Gastrocnemius medialis (tissue), 4 donors: Measurements from ENCODE around the gene VTI1A. TPM values are rescaled to one million over a fixed set of nuclear protein-coding genes. Genes with fewer than 3 reads are reported as not detected.

Source experiments
- ATAC-seq, 2 donors: fragments of 150-250 bp; one replicate each; pipeline ENCODE4 v1.9.1; 2016
- DNase-seq, 2 donors: peaks; one replicate each; pipeline ENCODE4 v3.0.0-alpha.2; 2019
- H3K27ac ChIP-seq, 4 donors: fragments of 200-600 bp; sonication (generic); 1 replicate in 1 of 4; 2 replicates in 3 of 4; pipeline ENCODE4 v1.5.1; 2016 to 2018; ENCODE audit warnings: mild to moderate bottlenecking in 2 of 4, moderate library complexity in 1 of 4
- H3K27me3 ChIP-seq, 3 donors: fragments of 200-600 bp; sonication (generic) in 2 of 3; 1 replicate in 1 of 3; 2 replicates in 2 of 3; pipeline versions ENCODE4 v1.5.1 to v1.6.0; 2016 to 2019; ENCODE audit warnings: mild to moderate bottlenecking in 1 of 3, moderate library complexity in 1 of 3
- H3K36me3 ChIP-seq, 2 donors: fragments of 200-600 bp; sonication (generic) in 1 of 2; one replicate each; pipeline ENCODE4 v1.5.1; 2017 to 2018
- H3K4me1 ChIP-seq, 2 donors: fragments of 200-600 bp; sonication (generic) in 1 of 2; one replicate each; pipeline ENCODE4 v1.5.1; 2016 to 2017; ENCODE audit warnings: mild to moderate bottlenecking in 2 of 2
- H3K4me3 ChIP-seq, 4 donors: fragments of 200-600 bp; sonication (generic) in 3 of 4; 1 replicate in 1 of 4; 2 replicates in 3 of 4; pipeline ENCODE4 v1.5.1; 2016 to 2019; ENCODE audit warnings: mild to moderate bottlenecking in 2 of 4
- H3K9me3 ChIP-seq, 3 donors: fragments of 200-600 bp; sonication (generic) in 2 of 3; 1 replicate in 1 of 3; 2 replicates in 2 of 3; pipeline ENCODE4 v1.5.1; 2016 to 2019
- POLR2A ChIP-seq, 2 donors: fragments of 450-650 bp; IDR thresholded peaks; one replicate each; pipeline ENCODE4 v1.6.1; 2017; ENCODE audit warnings: antibody characterized with exemption in 2 of 2, mild to moderate bottlenecking in 2 of 2, moderate library complexity in 2 of 2
- in situ Hi-C, 4 donors: fragments of 200-750 bp; cut with MboI; loops; one replicate each; pipeline versions ENCODE4 v1.15.0 to v1.8.0; 2017; ENCODE audit warnings: low sequenced_read_pairs in 4 of 4
- intact Hi-C: fragments of 100-400 bp; cut with DNase I; formaldehyde crosslinking; loops from one replicate; pipeline ENCODE4 v1.15.1; 2023; ENCODE audit warnings: low total_unique reads
- total RNA-seq, 4 donors: library from RNA; depleted of rRNA; stranded (reverse); fragments of >200 nt; gene quantifications; one replicate each; pipeline versions ENCODE4 v1.1.0 to v1.2.3, GENCODE V29; 2016
- TF ChIP-seq, protein P1 (sequence below), 5 experiments: fragments of 450-650 bp in 3 of 5; fragments of 200-600 bp in 2 of 5; sonication (generic) in 2 of 5; IDR thresholded peaks in 4 of 5; conservative IDR thresholded peaks in 1 of 5; 1 replicate in 4 of 5; 2 replicates in 1 of 5; pipeline ENCODE4 v1.5.1; 2016 to 2019; ENCODE audit warnings: antibody characterized with exemption in 5 of 5, mild to moderate bottlenecking in 3 of 5, moderate library complexity in 3 of 5

VTI1A gene
- total RNA-seq, 4 donors from 2014 or later, result 26.5 to 51.2 (median 30.6) TPM

DNA sequence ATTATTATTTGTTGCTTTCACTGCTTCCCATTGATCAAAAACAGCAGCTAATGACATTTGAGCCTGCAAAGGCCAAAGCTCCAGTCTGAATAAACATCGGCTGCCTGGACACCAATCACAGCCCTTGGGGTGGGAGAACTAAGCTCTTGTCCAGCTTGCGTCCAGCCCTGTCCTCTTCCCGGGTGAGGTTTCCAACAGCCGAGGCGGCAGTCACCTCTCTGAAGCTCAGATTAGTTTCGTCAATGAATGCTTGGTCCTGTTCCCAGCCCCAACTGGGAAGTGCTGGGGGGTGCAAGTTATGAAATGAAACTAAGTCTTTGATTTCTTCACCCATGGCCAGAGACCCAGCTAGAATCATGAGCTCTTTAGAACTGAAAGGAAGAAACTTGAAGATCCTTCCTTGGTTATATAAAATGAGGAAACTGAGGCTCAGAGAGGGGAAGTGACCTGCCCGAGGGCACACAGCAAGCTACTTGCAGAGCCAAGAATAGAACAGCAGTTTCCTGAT, 389.0 kb downstream of the VTI1A start:
- DNase-seq (peak; percentile 27 to 41), ATAC-seq (peak; percentile 58 to 63)
- in situ Hi-C loops (no loop called here), intact Hi-C loops (no loop called here)
- Histone ChIP-seq H3K9me3 (no peaks in the 10 kb centered on the region), H3K27ac (no peak overlapping the region), H3K4me1 (peaks cover 22 to 24% of the 10 kb centered on the region in 2 donors), H3K27me3 (no peaks in the 10 kb centered on the region), H3K36me3 (no peaks in the 10 kb centered on the region), H3K4me3 (peak overlapping the region in 1 of 4 donors; percentile 2)
- TF ChIP-seq POLR2A (IDR thresholded peaks at IDR 0.05), result no peak
- TF ChIP-seq, protein P1, sequence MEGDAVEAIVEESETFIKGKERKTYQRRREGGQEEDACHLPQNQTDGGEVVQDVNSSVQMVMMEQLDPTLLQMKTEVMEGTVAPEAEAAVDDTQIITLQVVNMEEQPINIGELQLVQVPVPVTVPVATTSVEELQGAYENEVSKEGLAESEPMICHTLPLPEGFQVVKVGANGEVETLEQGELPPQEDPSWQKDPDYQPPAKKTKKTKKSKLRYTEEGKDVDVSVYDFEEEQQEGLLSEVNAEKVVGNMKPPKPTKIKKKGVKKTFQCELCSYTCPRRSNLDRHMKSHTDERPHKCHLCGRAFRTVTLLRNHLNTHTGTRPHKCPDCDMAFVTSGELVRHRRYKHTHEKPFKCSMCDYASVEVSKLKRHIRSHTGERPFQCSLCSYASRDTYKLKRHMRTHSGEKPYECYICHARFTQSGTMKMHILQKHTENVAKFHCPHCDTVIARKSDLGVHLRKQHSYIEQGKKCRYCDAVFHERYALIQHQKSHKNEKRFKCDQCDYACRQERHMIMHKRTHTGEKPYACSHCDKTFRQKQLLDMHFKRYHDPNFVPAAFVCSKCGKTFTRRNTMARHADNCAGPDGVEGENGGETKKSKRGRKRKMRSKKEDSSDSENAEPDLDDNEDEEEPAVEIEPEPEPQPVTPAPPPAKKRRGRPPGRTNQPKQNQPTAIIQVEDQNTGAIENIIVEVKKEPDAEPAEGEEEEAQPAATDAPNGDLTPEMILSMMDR (IDR thresholded peaks at IDR 0.05 in 4 of 5, conservative IDR thresholded peaks at IDR 0.05 in 1 of 5), result no peak

DNA sequence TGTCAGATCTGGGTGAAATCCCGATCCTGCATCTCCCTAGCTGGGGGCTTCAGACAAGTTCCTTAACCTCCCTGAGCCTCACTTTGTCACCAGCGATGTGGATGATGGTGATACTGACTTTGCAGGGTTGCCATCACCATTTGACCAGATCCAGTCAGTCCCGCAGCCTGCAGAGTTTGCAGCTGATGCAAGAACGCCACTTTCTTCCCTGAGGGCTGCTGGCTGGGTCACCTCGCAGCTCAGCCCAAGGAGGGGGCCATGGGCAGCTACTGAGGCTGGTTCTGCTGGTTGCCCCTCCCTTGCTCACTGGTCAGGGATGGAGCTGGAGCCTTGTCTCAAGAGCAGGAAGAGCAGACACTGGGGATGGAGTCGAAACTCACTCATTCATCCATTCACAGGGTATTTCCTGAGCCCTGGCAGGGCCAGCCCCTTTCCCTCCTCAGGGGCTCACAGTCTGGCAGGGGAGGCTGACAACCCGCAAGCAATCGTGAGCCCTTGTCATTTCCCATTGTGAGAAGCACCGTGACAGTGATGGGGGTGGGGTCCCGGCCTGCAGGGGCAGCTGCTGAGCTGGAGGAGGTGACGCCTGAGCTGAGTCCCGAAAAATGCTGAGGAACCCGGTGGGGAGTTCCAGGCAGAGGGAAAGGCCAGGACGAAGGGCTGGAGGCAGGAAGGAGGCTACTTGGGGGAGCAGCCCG, 391.9 kb downstream of the VTI1A start:
- in situ Hi-C loops, result no loop called here

DNA sequence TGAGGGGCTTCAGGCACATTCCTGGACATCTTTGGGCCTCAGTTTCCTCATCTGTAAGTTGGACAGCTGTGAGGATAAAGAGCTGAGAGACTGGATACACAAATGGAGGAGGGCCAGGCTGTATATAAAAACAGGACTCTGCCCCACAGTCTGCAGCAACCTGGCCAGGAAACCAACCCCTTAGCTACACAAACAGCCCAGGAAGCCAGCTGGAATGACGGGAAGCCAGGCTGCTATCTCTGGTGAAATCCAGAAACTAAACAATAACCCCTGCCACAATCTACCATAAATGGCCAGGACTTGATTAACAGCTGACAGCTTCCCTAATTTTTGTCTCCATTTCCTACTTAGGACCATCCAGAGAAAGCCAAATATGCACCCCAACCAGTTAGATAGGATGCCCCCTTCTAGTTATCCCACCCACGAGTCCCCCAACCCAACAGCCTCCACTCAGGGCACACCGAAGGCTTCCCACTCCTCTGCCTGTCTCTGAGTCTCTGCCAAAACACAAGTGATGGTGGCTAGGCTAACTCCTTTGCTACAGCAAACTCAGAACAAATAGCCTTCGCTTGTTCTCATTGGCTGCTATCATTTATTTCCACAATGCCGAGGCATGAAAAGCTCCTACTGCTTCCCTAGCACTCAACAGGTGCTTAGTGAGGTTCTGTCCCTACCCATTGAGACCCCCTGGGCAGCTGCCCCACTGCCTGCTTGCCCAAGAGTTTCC, 393.1 kb downstream of the VTI1A start:
- TF ChIP-seq, protein P1 (IDR thresholded peaks at IDR 0.05 in 4 of 5, conservative IDR thresholded peaks at IDR 0.05 in 1 of 5), result no peak
- TF ChIP-seq POLR2A (IDR thresholded peaks at IDR 0.05), result no peak
- H3K27ac ChIP-seq, result no peak overlapping the region
- ATAC-seq (no peak), DNase-seq (no peak)
- H3K4me1 ChIP-seq, result peaks cover 20 to 25% of the 10 kb centered on the region in 2 donors
- no peaks in the 10 kb centered on the region for H3K27me3 ChIP-seq
- H3K4me3 ChIP-seq, result no peak overlapping the region
- in situ Hi-C loops, result no loop called here
- H3K9me3 ChIP-seq, result no peaks in the 10 kb centered on the region
- intact Hi-C loops, result no loop called here
- H3K36me3 ChIP-seq, result no peaks in the 10 kb centered on the region

More for the DNA sequence above, 391.9 kb downstream of the VTI1A start:
- Histone ChIP-seq H3K36me3 (no peaks in the 10 kb centered on the region), H3K9me3 (no peaks in the 10 kb centered on the region), H3K4me1 (peaks cover 31 to 36% of the 10 kb centered on the region in 2 donors), H3K27ac (no peak overlapping the region), H3K27me3 (no peaks in the 10 kb centered on the region), H3K4me3 (no peak overlapping the region)
- intact Hi-C loops, result no loop called here
- DNase-seq, result no peak
- ATAC-seq, result no peak
- no peak for TF ChIP-seq POLR2A (IDR thresholded peaks at IDR 0.05)
- TF ChIP-seq, protein P1 (IDR thresholded peaks at IDR 0.05 in 4 of 5, conservative IDR thresholded peaks at IDR 0.05 in 1 of 5), result no peak

DNA sequence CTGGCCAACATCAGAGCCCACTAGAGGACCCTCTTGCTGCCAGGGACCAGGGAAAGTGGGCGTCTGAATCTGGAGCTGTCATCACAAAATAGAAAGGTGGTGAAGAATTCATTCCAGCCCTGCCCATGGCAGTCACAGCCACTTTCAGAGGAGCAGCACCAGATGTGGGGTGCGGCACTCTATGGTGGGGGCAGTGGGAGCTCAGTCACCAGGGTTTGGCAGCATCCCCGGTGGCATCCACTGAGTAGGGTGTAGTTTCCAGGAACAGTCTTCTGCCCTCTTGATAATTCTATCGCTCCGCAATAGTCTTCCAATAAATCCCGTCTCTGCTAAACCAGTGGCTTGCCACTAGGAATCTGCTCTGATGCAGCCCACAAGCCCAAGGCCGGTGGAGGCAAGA, 394.5 kb downstream of the VTI1A start:
- no peaks in the 10 kb centered on the region for H3K9me3 ChIP-seq
- DNase-seq (no peak), ATAC-seq (no peak)
- intact Hi-C loops (no loop called here), in situ Hi-C loops (no loop called here)
- H3K4me1 ChIP-seq, result peaks cover 9 to 12% of the 10 kb centered on the region in 2 donors
- TF ChIP-seq POLR2A (IDR thresholded peaks at IDR 0.05), result no peak
- TF ChIP-seq, protein P1 (IDR thresholded peaks at IDR 0.05 in 4 of 5, conservative IDR thresholded peaks at IDR 0.05 in 1 of 5), result no peak
- H3K36me3 ChIP-seq, result no peaks in the 10 kb centered on the region
- no peaks in the 10 kb centered on the region for H3K27me3 ChIP-seq
- no peak overlapping the region for H3K27ac ChIP-seq
- no peak overlapping the region for H3K4me3 ChIP-seq
